ENCODE data around the gene RAC3.

RAC3 gene

GRCh38 chr17:82022981-82023446 is 8.5 kb upstream of the RAC3 start, which contains the start of gene LRRC45:
LRRC45 (plus strand) TSS chr17:82023305; CDS start chr17:82023644, 339 bp downstream.
- no peak for TF ChIP-seq USF1 (IDR thresholded peaks at IDR 0.05)
- TF ChIP-seq ZBTB7A (IDR thresholded peaks at IDR 0.05; ENCODE audit: low read depth) = no peak
- no peak for TF ChIP-seq EGR1 (IDR thresholded peaks at IDR 0.05)
- no peak for TF ChIP-seq RAD21 (IDR thresholded peaks at IDR 0.05; ENCODE audit: low read depth)
- TF ChIP-seq FOXM1 (IDR thresholded peaks at IDR 0.05; ENCODE audit: borderline replicate concordance, low read depth) = peak; percentile 43; the same call in 1 of the 2 replicates
- no peak for TF ChIP-seq REST (IDR thresholded peaks at IDR 0.05; ENCODE audit: low read depth)
- TF ChIP-seq CREB1 (IDR thresholded peaks at IDR 0.05; ENCODE audit: low read depth) = peak; percentile 11; the same call in 1 of the 2 replicates
- TF ChIP-seq TCF12 (IDR thresholded peaks at IDR 0.05; ENCODE audit: low read depth) = no peak
- 0 out of 2 replicates have a peak, but pooled peaks have one; percentile 4 for TF ChIP-seq EP300 (IDR thresholded peaks at IDR 0.05; ENCODE audit: borderline replicate concordance)
- no peak for TF ChIP-seq TAF1 (IDR thresholded peaks at IDR 0.05; ENCODE audit: low read depth)
- no peak for TF ChIP-seq NFIC (IDR thresholded peaks at IDR 0.05)
- TF ChIP-seq TEAD4 (IDR thresholded peaks at IDR 0.05) = no peak

GRCh38 chr17:82023447-82024241 is 7.8 kb upstream of the RAC3 start:
- 0 out of 2 replicates have a peak, but pooled peaks have one; percentile 22 for TF ChIP-seq TCF12 (IDR thresholded peaks at IDR 0.05; ENCODE audit: low read depth)
- no peak for TF ChIP-seq USF1 (IDR thresholded peaks at IDR 0.05)

- TF ChIP-seq CREB1 (IDR thresholded peaks at IDR 0.05; ENCODE audit: low read depth) (no peak), CEBPB (IDR thresholded peaks at IDR 0.05) (no peak), NFIC (IDR thresholded peaks at IDR 0.05) (no peak), EGR1 (IDR thresholded peaks at IDR 0.05) (no peak), MAX (IDR thresholded peaks at IDR 0.05) (no peak), TAF1 (IDR thresholded peaks at IDR 0.05; ENCODE audit: low read depth) (no peak), EP300 (IDR thresholded peaks at IDR 0.05; ENCODE audit: borderline replicate concordance) (no peak), ZBTB7A (IDR thresholded peaks at IDR 0.05; ENCODE audit: low read depth) (no peak), FOXM1 (IDR thresholded peaks at IDR 0.05; ENCODE audit: borderline replicate concordance, low read depth) (no peak), REST (IDR thresholded peaks at IDR 0.05; ENCODE audit: low read depth) (no peak), YY1 (IDR thresholded peaks at IDR 0.05; ENCODE audit: low read depth) (no peak), TEAD4 (IDR thresholded peaks at IDR 0.05) (no peak), RAD21 (IDR thresholded peaks at IDR 0.05; ENCODE audit: low read depth) (no peak)
Measured at GRCh38 chr17:82024859-82025258, 6.6 kb upstream of the RAC3 start.

GRCh38 chr17:82025401-82026107 is 5.9 kb upstream of the RAC3 start:
- TF ChIP-seq ZBTB7A (IDR thresholded peaks at IDR 0.05; ENCODE audit: low read depth) = no peak
- TF ChIP-seq USF1 (IDR thresholded peaks at IDR 0.05) = no peak
- TF ChIP-seq CREB1 (IDR thresholded peaks at IDR 0.05; ENCODE audit: low read depth) = no peak
- TF ChIP-seq RAD21 (IDR thresholded peaks at IDR 0.05; ENCODE audit: low read depth) = no peak
- TF ChIP-seq FOXM1 (IDR thresholded peaks at IDR 0.05; ENCODE audit: borderline replicate concordance, low read depth) = no peak
- no peak for TF ChIP-seq EGR1 (IDR thresholded peaks at IDR 0.05)
- TF ChIP-seq MAX (IDR thresholded peaks at IDR 0.05) = no peak
- TF ChIP-seq TEAD4 (IDR thresholded peaks at IDR 0.05) = no peak

- TF ChIP-seq YY1 (IDR thresholded peaks at IDR 0.05; ENCODE audit: low read depth) (no peak), MAX (IDR thresholded peaks at IDR 0.05) (no peak), CREB1 (IDR thresholded peaks at IDR 0.05; ENCODE audit: low read depth) (no peak), NFIC (IDR thresholded peaks at IDR 0.05) (no peak), TEAD4 (IDR thresholded peaks at IDR 0.05) (no peak), EP300 (IDR thresholded peaks at IDR 0.05; ENCODE audit: borderline replicate concordance) (no peak), RAD21 (IDR thresholded peaks at IDR 0.05; ENCODE audit: low read depth) (no peak), USF1 (IDR thresholded peaks at IDR 0.05) (no peak), TCF12 (IDR thresholded peaks at IDR 0.05; ENCODE audit: low read depth) (no peak), CEBPB (IDR thresholded peaks at IDR 0.05) (no peak), ZBTB7A (IDR thresholded peaks at IDR 0.05; ENCODE audit: low read depth) (no peak), EGR1 (IDR thresholded peaks at IDR 0.05) (no peak), REST (IDR thresholded peaks at IDR 0.05; ENCODE audit: low read depth) (no peak), FOXM1 (IDR thresholded peaks at IDR 0.05; ENCODE audit: borderline replicate concordance, low read depth) (no peak)
Measured at GRCh38 chr17:82028246-82028645, 3.2 kb upstream of the RAC3 start.
